ENCODE data around the gene GGACT.

DNA sequence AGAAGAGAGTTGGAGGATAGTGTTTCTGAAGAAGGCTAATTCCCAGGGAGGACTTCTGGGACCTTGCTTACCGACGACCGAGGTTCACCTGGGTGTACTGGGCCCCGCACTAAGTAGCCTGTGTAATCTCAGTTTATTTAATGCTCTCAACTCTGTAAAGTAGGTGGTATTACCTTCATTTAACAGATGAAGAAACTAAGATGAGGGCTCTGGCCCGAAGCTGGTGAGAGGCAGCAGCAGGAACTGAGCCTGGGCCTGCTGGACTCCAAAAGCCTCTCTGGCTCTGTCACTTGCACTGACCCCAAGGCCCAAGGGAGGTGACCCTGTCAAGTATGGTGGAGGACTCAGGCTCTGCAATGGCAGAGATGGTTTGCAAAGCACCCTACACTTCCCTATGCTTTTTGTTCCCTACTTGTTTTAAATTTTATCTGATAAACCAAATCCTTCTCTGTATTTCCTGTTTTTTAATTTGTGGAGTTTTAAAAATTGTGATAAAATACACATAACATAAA lies 50.6 kb downstream of the GGACT start:
- TF ChIP-seq, protein P1, sequence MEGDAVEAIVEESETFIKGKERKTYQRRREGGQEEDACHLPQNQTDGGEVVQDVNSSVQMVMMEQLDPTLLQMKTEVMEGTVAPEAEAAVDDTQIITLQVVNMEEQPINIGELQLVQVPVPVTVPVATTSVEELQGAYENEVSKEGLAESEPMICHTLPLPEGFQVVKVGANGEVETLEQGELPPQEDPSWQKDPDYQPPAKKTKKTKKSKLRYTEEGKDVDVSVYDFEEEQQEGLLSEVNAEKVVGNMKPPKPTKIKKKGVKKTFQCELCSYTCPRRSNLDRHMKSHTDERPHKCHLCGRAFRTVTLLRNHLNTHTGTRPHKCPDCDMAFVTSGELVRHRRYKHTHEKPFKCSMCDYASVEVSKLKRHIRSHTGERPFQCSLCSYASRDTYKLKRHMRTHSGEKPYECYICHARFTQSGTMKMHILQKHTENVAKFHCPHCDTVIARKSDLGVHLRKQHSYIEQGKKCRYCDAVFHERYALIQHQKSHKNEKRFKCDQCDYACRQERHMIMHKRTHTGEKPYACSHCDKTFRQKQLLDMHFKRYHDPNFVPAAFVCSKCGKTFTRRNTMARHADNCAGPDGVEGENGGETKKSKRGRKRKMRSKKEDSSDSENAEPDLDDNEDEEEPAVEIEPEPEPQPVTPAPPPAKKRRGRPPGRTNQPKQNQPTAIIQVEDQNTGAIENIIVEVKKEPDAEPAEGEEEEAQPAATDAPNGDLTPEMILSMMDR (IDR thresholded peaks at IDR 0.05) = no peak
- TF ChIP-seq POLR2AphosphoS5 (IDR thresholded peaks at IDR 0.05) (no peak), POLR2A (IDR thresholded peaks at IDR 0.05) (no peak)
